SK-N-SH treated with all-trans-retinoic acid at 6 μM for 48 hours (cell line): Measurements from ENCODE around the gene CEP57L1.
"Not testable (repeated sequence)": the region's sequence is repeated elsewhere in the genome, so short reads cannot be mapped to it uniquely, and the experiment has no call there.

Experiments used
- ATAC-seq: fragments of 200-7000 bp; cut with Tn5 transposase; 3 replicates; pipeline ENCODE4 v1.9.1; 2020; ENCODE audit warnings: mild to moderate bottlenecking, moderate library complexity
- ARNTL ChIP-seq: fragments of 450-650 bp; formaldehyde crosslinking; IDR thresholded peaks from 2 replicates; pipeline ENCODE4 v1.5.0; 2020; ENCODE audit warnings: low read depth, mild to moderate bottlenecking, moderate library complexity, borderline replicate concordance
- BACH2 ChIP-seq: fragments of 250-450 bp; sonication (Bioruptor Pico); IDR thresholded peaks from 2 replicates; pipeline ENCODE4 v1.9.0; 2021; ENCODE audit warnings: mild to moderate bottlenecking, borderline replicate concordance
- CREB5 ChIP-seq: fragments of 250-450 bp; sonication (Bioruptor Pico); IDR thresholded peaks from 2 replicates; pipeline ENCODE4 v1.5.1; 2020; ENCODE audit warnings: low read depth, mild to moderate bottlenecking, moderate library complexity
- CSDC2 ChIP-seq: fragments of 250-450 bp; sonication (Bioruptor Pico); IDR thresholded peaks from 2 replicates; pipeline ENCODE4 v1.5.0; 2020; ENCODE audit warnings: mild to moderate bottlenecking, moderate library complexity
- ESRRG ChIP-seq: fragments of 250-450 bp; sonication (Bioruptor Pico); IDR thresholded peaks from 2 replicates; pipeline ENCODE4 v1.6.1; 2021; ENCODE audit warnings: mild to moderate bottlenecking
- GLIS3 ChIP-seq: fragments of 250-450 bp; sonication (Bioruptor Pico); IDR thresholded peaks from 2 replicates; pipeline ENCODE4 v1.5.0; 2020; ENCODE audit warnings: mild to moderate bottlenecking, moderate library complexity
- OSR1 ChIP-seq: fragments of 250-450 bp; sonication (Bioruptor Pico); IDR thresholded peaks from 2 replicates; pipeline ENCODE4 v1.8.0; 2022; ENCODE audit warnings: moderate library complexity, mild to moderate bottlenecking, inconsistent platforms
- PATZ1 ChIP-seq: fragments of 250-450 bp; sonication (Bioruptor Pico); IDR thresholded peaks from 2 replicates; pipeline ENCODE4 v1.8.0; 2020; ENCODE audit warnings: mild to moderate bottlenecking, moderate library complexity, borderline replicate concordance
- POU6F1 ChIP-seq: fragments of 250-450 bp; sonication (Bioruptor Pico); IDR thresholded peaks from 2 replicates; pipeline ENCODE4 v1.8.0; 2021; ENCODE audit warnings: low read depth, mild to moderate bottlenecking, moderate library complexity, borderline replicate concordance
- PPARA ChIP-seq: fragments of 250-450 bp; sonication (Bioruptor Pico); IDR thresholded peaks from 2 replicates; pipeline ENCODE4 v1.5.0; 2020; ENCODE audit warnings: mild to moderate bottlenecking, borderline replicate concordance
- RARB ChIP-seq: fragments of 250-450 bp; sonication (Bioruptor Pico); IDR thresholded peaks from 2 replicates; pipeline ENCODE4 v1.8.0; 2021; ENCODE audit warnings: mild to moderate bottlenecking, moderate library complexity
- SNAI2 ChIP-seq: fragments of 250-450 bp; sonication (Bioruptor Pico); IDR thresholded peaks from 2 replicates; pipeline ENCODE4 v1.5.0; 2020; ENCODE audit warnings: mild to moderate bottlenecking, moderate library complexity
- TCF4 ChIP-seq: fragments of 250-450 bp; sonication (Bioruptor Pico); IDR thresholded peaks from 2 replicates; pipeline ENCODE4 v1.8.0; 2021; ENCODE audit warnings: mild to moderate bottlenecking, moderate library complexity, borderline replicate concordance
- TOX ChIP-seq: fragments of 250-450 bp; sonication (Bioruptor Pico); IDR thresholded peaks from 2 replicates; pipeline ENCODE4 v1.8.0; 2021; ENCODE audit warnings: mild to moderate bottlenecking, moderate library complexity, borderline replicate concordance
- TSHZ2 ChIP-seq: fragments of 250-450 bp; sonication (Bioruptor Pico); IDR thresholded peaks from 2 replicates; pipeline ENCODE4 v1.5.0; 2020; ENCODE audit warnings: mild to moderate bottlenecking, moderate library complexity
- ZC3H10 ChIP-seq: fragments of 250-450 bp; sonication (Bioruptor Pico); IDR thresholded peaks from 2 replicates; pipeline ENCODE4 v1.5.1; 2021; ENCODE audit warnings: mild to moderate bottlenecking, moderate library complexity
- ZNF565 ChIP-seq: fragments of 450-650 bp; formaldehyde crosslinking; conservative IDR thresholded peaks from 2 replicates; pipeline ENCODE4 v1.5.0; 2020; ENCODE audit warnings: low read depth, mild to moderate bottlenecking, moderate library complexity
- ZNF70 ChIP-seq: fragments of 450-650 bp; formaldehyde crosslinking; IDR thresholded peaks from 2 replicates; pipeline ENCODE4 v1.5.0; 2020; ENCODE audit warnings: mild to moderate bottlenecking, moderate library complexity
- ZNF8 ChIP-seq: fragments of 450-650 bp; formaldehyde crosslinking; IDR thresholded peaks from 2 replicates; pipeline ENCODE4 v1.5.0; 2020; ENCODE audit warnings: mild to moderate bottlenecking, moderate library complexity

The CEP57L1 gene

GRCh38 chr6:109142067-109142466, 46.8 kb downstream of the CEP57L1 start:
- ATAC-seq, result not testable (repeated sequence)
- peak; percentile 89 for TF ChIP-seq ZNF8 (CRISPR knock-in tag)

GRCh38 chr6:109143191-109143590, 47.9 kb downstream of the CEP57L1 start:
- TF ChIP-seq ESRRG, result no peak
- TF ChIP-seq OSR1, result no peak
- no peak for TF ChIP-seq ZNF8 (CRISPR knock-in tag)
- TF ChIP-seq POU6F1, result no peak
- no peak for TF ChIP-seq ZNF70
- no peak for TF ChIP-seq GLIS3 (CRISPR knock-in tag)
- TF ChIP-seq SNAI2 (CRISPR knock-in tag), result no peak
- TF ChIP-seq TCF4, result no peak
- TF ChIP-seq TOX (CRISPR knock-in tag), result no peak
- TF ChIP-seq ZNF565 (CRISPR knock-in tag), result no peak
- no peak for TF ChIP-seq RARB (CRISPR knock-in tag)
- no peak for TF ChIP-seq ARNTL (CRISPR knock-in tag)
- ATAC-seq, result no peak

GRCh38 chr6:109148251-109148650, 52.9 kb downstream of the CEP57L1 start:
- ATAC-seq, result not testable (repeated sequence)

- ATAC-seq, result not testable (repeated sequence)
Measured at GRCh38 chr6:109148716-109149115, 53.4 kb downstream of the CEP57L1 start.

- no peak for ATAC-seq
- TF ChIP-seq ESRRG (no peak), TSHZ2 (CRISPR knock-in tag) (no peak)
Measured at GRCh38 chr6:109153752-109154151, 58.4 kb downstream of the CEP57L1 start.

GRCh38 chr6:109164331-109164730, 69.0 kb downstream of the CEP57L1 start:
- no peak for TF ChIP-seq ARNTL (CRISPR knock-in tag)
- TF ChIP-seq PATZ1 (CRISPR knock-in tag), result no peak
- TF ChIP-seq OSR1, result no peak
- no peak for TF ChIP-seq TSHZ2 (CRISPR knock-in tag)
- TF ChIP-seq RARB (CRISPR knock-in tag), result no peak
- no peak for TF ChIP-seq BACH2 (CRISPR knock-in tag)
- TF ChIP-seq CSDC2 (CRISPR knock-in tag), result no peak
- no peak for TF ChIP-seq PPARA (CRISPR knock-in tag)
- TF ChIP-seq ZC3H10 (CRISPR knock-in tag), result no peak
- TF ChIP-seq CREB5 (CRISPR knock-in tag), result no peak
- no peak for TF ChIP-seq GLIS3 (CRISPR knock-in tag)
- TF ChIP-seq ZNF70, result no peak
- TF ChIP-seq ZNF8 (CRISPR knock-in tag), result no peak
- TF ChIP-seq, all 23 proteins: peak for 0
- no peak for ATAC-seq
